ENCODE data around the gene GPS2.
A peak's percentile ranks its signal among the peaks of the same experiment; 100 is the strongest.

GPS2 gene

GRCh38 chr17:7317161-7317803 lies 2.1 kb upstream of the GPS2 start:
- DNase-seq (ENCODE audit: low read depth), result no peak

GRCh38 chr17:7315570-7316235 lies 543 bp upstream of the GPS2 start:
- DNase-seq (ENCODE audit: low read depth), result no peak

- no peak for DNase-seq (ENCODE audit: low read depth)
Measured at GRCh38 chr17:7313890-7314718, 1.1 kb downstream of the GPS2 start.

GRCh38 chr17:7313088-7313889 lies 1.9 kb downstream of the GPS2 start:
- DNase-seq (ENCODE audit: low read depth), result no peak

GRCh38 chr17:7312432-7313087 lies 2.6 kb downstream of the GPS2 start:
- no peak for DNase-seq (ENCODE audit: low read depth)

GRCh38 chr17:7311110-7311705 lies 4.0 kb downstream of the GPS2 start:
- DNase-seq (ENCODE audit: low read depth), result no peak

GRCh38 chr17:7309628-7310027 lies 5.5 kb downstream of the GPS2 start:
- DNase-seq (ENCODE audit: low read depth), result no peak

GRCh38 chr17:7308625-7309433 lies 6.3 kb downstream of the GPS2 start:
- peak; percentile 62 for DNase-seq (ENCODE audit: low read depth)

GRCh38 chr17:7307686-7308624 lies 7.2 kb downstream of the GPS2 start:
- no peak for DNase-seq (ENCODE audit: low read depth)

GRCh38 chr17:7306911-7307685 lies 8.1 kb downstream of the GPS2 start, which contains the start of gene EIF5A:
Gene EIF5A, plus strand, starts transcription at chr17:7307628. Its CDS starts 2,008 bp downstream, at chr17:7309636.
- peak; percentile 100 for DNase-seq (ENCODE audit: low read depth)

GRCh38 chr17:7304179-7304578 lies 11.0 kb downstream of the GPS2 start:
- DNase-seq (ENCODE audit: low read depth), result no peak

- DNase-seq (ENCODE audit: low read depth), result peak; percentile 49
Measured at GRCh38 chr17:7296189-7296861, 18.8 kb downstream of the GPS2 start.

GRCh38 chr17:7295230-7296180 lies 19.7 kb downstream of the GPS2 start:
- no peak for DNase-seq (ENCODE audit: low read depth)

- DNase-seq (ENCODE audit: low read depth), result no peak
Measured at GRCh38 chr17:7294614-7295153, 20.5 kb downstream of the GPS2 start, which contains the start of gene YBX2. Gene YBX2, minus strand, starts transcription at chr17:7294639. Its CDS starts 139 bp downstream, at chr17:7294500.

- DNase-seq (ENCODE audit: low read depth), result no peak
Measured at GRCh38 chr17:7293816-7294613, 21.1 kb downstream of the GPS2 start.
